ENCODE measurements around the gene MSI2. TPM values are rescaled to one million over a fixed set of nuclear protein-coding genes. Genes with fewer than 3 reads are reported as not detected.

MSI2 gene
- total and polyA plus RNA-seq, 7 experiments from 2014 or later = 3.3 to 169 (median 125) TPM

- no peak overlapping the region for H3K4me3 Mint-ChIP-seq
- H3K9me3 Mint-ChIP-seq = peaks cover 0 to 10% (median 0%) of the 10 kb centered on the region in 11 donors
- no peak for ATAC-seq
- ChIA-PET POLR2A (no interaction called here), CTCF (interaction anchor here (0.6 kb wide), 1 partner anchor 1013 kb away, joined by 4 read pairs; no protein-coding TSS in a partner anchor)
- Histone ChIP-seq H3K36me3 (ENCODE audit: control insufficient read depth in 2 of 3, insufficient read depth in 3 of 3, low read length in 3 of 3) (no peaks in the 10 kb centered on the region), H3K9me3 (ENCODE audit: control insufficient read depth in 2 of 3, low read length in 3 of 3) (no peaks in the 10 kb centered on the region), H3K27ac (ENCODE audit: low read depth, low read length) (no peak overlapping the region), H3K4me3 (ENCODE audit: low read length) (no peak overlapping the region), H3K4me1 (ENCODE audit: control insufficient read depth in 2 of 2, insufficient read depth in 2 of 2, low read length in 2 of 2) (no peaks in the 10 kb centered on the region), H3K27me3 (ENCODE audit: control insufficient read depth in 2 of 2, insufficient read depth in 2 of 2, low read length in 2 of 2) (peaks cover 0 to 2% of the 10 kb centered on the region in 2 donors)
- H3K27ac Mint-ChIP-seq = no peak overlapping the region
- H3K27me3 Mint-ChIP-seq = peaks cover 0 to 20% (median 4%) of the 10 kb centered on the region in 5 donors
- no peaks in the 10 kb centered on the region for H3K4me1 Mint-ChIP-seq
- DNase-seq = peak in 1 of 9 donors; percentile 6
- intact Hi-C loops (cut with micrococcal nuclease) = no loop called here
- H3K36me3 Mint-ChIP-seq = no peaks in the 10 kb centered on the region
Observed at GRCh38 chr17:57708410-57708809, 452.1 kb downstream of the MSI2 start.

GRCh38 chr17:57713140-57713539, 456.8 kb downstream of the MSI2 start:
- POLR2A ChIA-PET = no interaction called here
- no peak for DNase-seq
- Histone ChIP-seq H3K9me3 (ENCODE audit: control insufficient read depth in 2 of 3, low read length in 3 of 3) (no peaks in the 10 kb centered on the region), H3K27me3 (ENCODE audit: control insufficient read depth in 2 of 2, insufficient read depth in 2 of 2, low read length in 2 of 2) (peaks cover 0 to 2% of the 10 kb centered on the region in 2 donors), H3K27ac (ENCODE audit: low read depth, low read length) (no peak overlapping the region), H3K36me3 (ENCODE audit: control insufficient read depth in 2 of 3, insufficient read depth in 3 of 3, low read length in 3 of 3) (no peaks in the 10 kb centered on the region), H3K4me1 (ENCODE audit: control insufficient read depth in 2 of 2, insufficient read depth in 2 of 2, low read length in 2 of 2) (no peaks in the 10 kb centered on the region), H3K4me3 (ENCODE audit: low read length) (no peak overlapping the region)
- Mint-ChIP-seq H3K27ac (no peak overlapping the region), H3K36me3 (no peaks in the 10 kb centered on the region), H3K27me3 (peaks cover 23 to 57% (median 35%) of the 10 kb centered on the region in 5 donors), H3K4me1 (no peaks in the 10 kb centered on the region), H3K4me3 (no peak overlapping the region), H3K9me3 (peaks cover 0 to 10% (median 0%) of the 10 kb centered on the region in 11 donors)
- intact Hi-C loops (cut with micrococcal nuclease) = no loop called here
- ATAC-seq = no peak
- CTCF ChIA-PET = no interaction called here

- CTCF ChIA-PET = no interaction called here
- intact Hi-C loops (cut with micrococcal nuclease) = no loop called here
- peak in 1 of 9 donors; percentile 3 for DNase-seq
- Mint-ChIP-seq H3K27ac (no peak overlapping the region), H3K4me1 (no peaks in the 10 kb centered on the region), H3K36me3 (no peaks in the 10 kb centered on the region), H3K27me3 (peaks cover 23 to 64% (median 35%) of the 10 kb centered on the region in 5 donors), H3K4me3 (no peak overlapping the region), H3K9me3 (peaks cover 0 to 7% (median 0%) of the 10 kb centered on the region in 11 donors)
- ATAC-seq = no peak
- Histone ChIP-seq H3K27ac (ENCODE audit: low read depth, low read length) (no peak overlapping the region), H3K27me3 (ENCODE audit: control insufficient read depth in 2 of 2, insufficient read depth in 2 of 2, low read length in 2 of 2) (peaks cover 0 to 2% of the 10 kb centered on the region in 2 donors), H3K36me3 (ENCODE audit: control insufficient read depth in 2 of 3, insufficient read depth in 3 of 3, low read length in 3 of 3) (no peaks in the 10 kb centered on the region), H3K9me3 (ENCODE audit: control insufficient read depth in 2 of 3, low read length in 3 of 3) (no peaks in the 10 kb centered on the region), H3K4me1 (ENCODE audit: control insufficient read depth in 2 of 2, insufficient read depth in 2 of 2, low read length in 2 of 2) (no peaks in the 10 kb centered on the region), H3K4me3 (ENCODE audit: low read length) (no peak overlapping the region)
- POLR2A ChIA-PET = no interaction called here
Observed at GRCh38 chr17:57714665-57715180, 458.4 kb downstream of the MSI2 start.

- Mint-ChIP-seq H3K36me3 (no peaks in the 10 kb centered on the region), H3K27me3 (peaks cover 23 to 68% (median 35%) of the 10 kb centered on the region in 5 donors), H3K4me1 (no peaks in the 10 kb centered on the region), H3K27ac (no peak overlapping the region), H3K4me3 (no peak overlapping the region), H3K9me3 (peaks cover 0 to 2% (median 0%) of the 10 kb centered on the region in 11 donors)
- CTCF ChIA-PET = no interaction called here
- ATAC-seq = no peak
- Histone ChIP-seq H3K4me1 (ENCODE audit: control insufficient read depth in 2 of 2, insufficient read depth in 2 of 2, low read length in 2 of 2) (no peaks in the 10 kb centered on the region), H3K36me3 (ENCODE audit: control insufficient read depth in 2 of 3, insufficient read depth in 3 of 3, low read length in 3 of 3) (no peaks in the 10 kb centered on the region), H3K9me3 (ENCODE audit: control insufficient read depth in 2 of 3, low read length in 3 of 3) (no peaks in the 10 kb centered on the region), H3K4me3 (ENCODE audit: low read length) (no peak overlapping the region), H3K27ac (ENCODE audit: low read depth, low read length) (no peak overlapping the region), H3K27me3 (ENCODE audit: control insufficient read depth in 2 of 2, insufficient read depth in 2 of 2, low read length in 2 of 2) (peaks cover 0 to 2% of the 10 kb centered on the region in 2 donors)
- POLR2A ChIA-PET = no interaction called here
- no peak for DNase-seq
- intact Hi-C loops (cut with micrococcal nuclease) = no loop called here
Observed at GRCh38 chr17:57715981-57716380, 459.7 kb downstream of the MSI2 start.

- CTCF ChIA-PET = interaction anchor here (0.6 kb wide), 1 partner anchor 112 kb away, joined by 3 read pairs; no protein-coding TSS in a partner anchor
- H3K27me3 ChIP-seq (ENCODE audit: control insufficient read depth in 2 of 2, insufficient read depth in 2 of 2, low read length in 2 of 2) = no peaks in the 10 kb centered on the region
- no peak for ATAC-seq
Observed at GRCh38 chr17:57718878-57719277, 462.6 kb downstream of the MSI2 start.

GRCh38 chr17:57720386-57721035, 464.2 kb downstream of the MSI2 start:
- Mint-ChIP-seq H3K36me3 (no peaks in the 10 kb centered on the region), H3K27me3 (peaks cover 13 to 43% (median 17%) of the 10 kb centered on the region in 5 donors), H3K4me3 (no peak overlapping the region), H3K9me3 (no peaks in the 10 kb centered on the region), H3K4me1 (peaks cover 0 to 2% (median 0%) of the 10 kb centered on the region in 7 donors), H3K27ac (no peak overlapping the region)
- Histone ChIP-seq H3K4me3 (ENCODE audit: low read length) (no peak overlapping the region), H3K27ac (ENCODE audit: low read depth, low read length) (no peak overlapping the region), H3K9me3 (ENCODE audit: control insufficient read depth in 2 of 3, low read length in 3 of 3) (no peaks in the 10 kb centered on the region), H3K27me3 (ENCODE audit: control insufficient read depth in 2 of 2, insufficient read depth in 2 of 2, low read length in 2 of 2) (no peaks in the 10 kb centered on the region), H3K4me1 (ENCODE audit: control insufficient read depth in 2 of 2, insufficient read depth in 2 of 2, low read length in 2 of 2) (peaks cover 0 to 4% of the 10 kb centered on the region in 2 donors), H3K36me3 (ENCODE audit: control insufficient read depth in 2 of 3, insufficient read depth in 3 of 3, low read length in 3 of 3) (no peaks in the 10 kb centered on the region)
- ATAC-seq (no peak), DNase-seq (no peak)
- intact Hi-C loops (cut with micrococcal nuclease) = no loop called here
- CTCF ChIA-PET = no interaction called here
- POLR2A ChIA-PET = no interaction called here

More at GRCh38 chr17:57718878-57719277, 462.6 kb downstream of the MSI2 start:
- H3K4me3 ChIP-seq (ENCODE audit: low read length) = no peak overlapping the region
- H3K4me1 ChIP-seq (ENCODE audit: control insufficient read depth in 2 of 2, insufficient read depth in 2 of 2, low read length in 2 of 2) = peaks cover 0 to 4% of the 10 kb centered on the region in 2 donors
- no peaks in the 10 kb centered on the region for H3K9me3 Mint-ChIP-seq
- H3K27ac Mint-ChIP-seq = no peak overlapping the region
- intact Hi-C loops (cut with micrococcal nuclease) = no loop called here
- H3K9me3 ChIP-seq (ENCODE audit: control insufficient read depth in 2 of 3, low read length in 3 of 3) = no peaks in the 10 kb centered on the region
- no peak overlapping the region for H3K27ac ChIP-seq (ENCODE audit: low read depth, low read length)
- POLR2A ChIA-PET = no interaction called here
- no peaks in the 10 kb centered on the region for H3K36me3 ChIP-seq (ENCODE audit: control insufficient read depth in 2 of 3, insufficient read depth in 3 of 3, low read length in 3 of 3)
- no peaks in the 10 kb centered on the region for H3K36me3 Mint-ChIP-seq
- DNase-seq = no peak
- H3K4me1 Mint-ChIP-seq = peaks cover 0 to 2% (median 0%) of the 10 kb centered on the region in 7 donors
- H3K4me3 Mint-ChIP-seq = no peak overlapping the region
- H3K27me3 Mint-ChIP-seq = peaks cover 19 to 53% (median 26%) of the 10 kb centered on the region in 5 donors

Data from naive thymus-derived CD4-positive, alpha-beta T cell (primary cell).